Upper lobe of left lung (tissue), 6 donors: ENCODE measurements around the gene CCNQ. TPM values are rescaled to one million over a fixed set of nuclear protein-coding genes. Genes with fewer than 3 reads are reported as not detected.
A peak's percentile ranks its signal among the peaks of the same experiment; 100 is the strongest.

Experiments
- ATAC-seq, 2 donors: fragments of 200-7000 bp; cut with Tn5 transposase; one replicate each; pipeline ENCODE4 v1.9.1; 2022; ENCODE audit warnings: mild to moderate bottlenecking in 2 of 2, moderate library complexity in 2 of 2; ENCODE audit not compliant: low FRiP score in 2 of 2
- DNase-seq, 2 donors: peaks; one replicate each; pipeline ENCODE4 v3.0.0-alpha.2; 2019 to 2020
- H3K27ac ChIP-seq, 4 donors: fragments of 200-600 bp; sonication (generic); one replicate each; pipeline ENCODE4 v1.5.1; 2016 to 2019
- H3K27me3 ChIP-seq, 4 donors: fragments of 200-600 bp; sonication (generic); one replicate each; pipeline ENCODE4 v1.5.1; 2017 to 2019
- H3K36me3 ChIP-seq, 4 donors: fragments of 200-600 bp; sonication (generic); one replicate each; pipeline ENCODE4 v1.5.1; 2016 to 2019
- H3K4me1 ChIP-seq, 4 donors: fragments of 200-600 bp; sonication (generic); one replicate each; pipeline ENCODE4 v1.5.1; 2018 to 2019
- H3K4me3 ChIP-seq, 4 donors: fragments of 200-600 bp; sonication (generic); one replicate each; pipeline ENCODE4 v1.5.1; 2017 to 2019; ENCODE audit warnings: mild to moderate bottlenecking in 2 of 4, moderate library complexity in 1 of 4
- H3K9me3 ChIP-seq, 4 donors: fragments of 200-600 bp; sonication (generic); one replicate each; pipeline ENCODE4 v1.5.1; 2018 to 2019
- CTCF ChIP-seq, 6 experiments: fragments of 450-650 bp in 4 of 6; fragments of 200-600 bp in 2 of 6; sonication (generic) in 2 of 6; IDR thresholded peaks; one replicate each; pipeline ENCODE4 v1.5.1; 2016 to 2019; ENCODE audit warnings: antibody characterized with exemption in 6 of 6
- EP300 ChIP-seq, 4 donors: sonication (generic); formaldehyde crosslinking; IDR thresholded peaks; one replicate each; pipeline ENCODE4 v1.5.1; 2017; ENCODE audit warnings: antibody characterized with exemption in 4 of 4, control low read depth in 2 of 4
- POLR2A ChIP-seq, 4 donors: fragments of 450-650 bp; IDR thresholded peaks; one replicate each; pipeline ENCODE4 v1.5.1; 2016 to 2017; ENCODE audit warnings: antibody characterized with exemption in 4 of 4, mild to moderate bottlenecking in 2 of 4
- POLR2AphosphoS5 ChIP-seq, 2 donors: sonication (generic); formaldehyde crosslinking; IDR thresholded peaks; one replicate each; pipeline ENCODE4 v1.5.1; 2017; ENCODE audit warnings: antibody characterized with exemption in 2 of 2
- WGBS, 2 donors: methylation state at CpG; one replicate each; pipeline ENCODE4 v1.1.5; 2017 to 2018; 5-methylcytosine and 5-hydroxymethylcytosine counted together
- total RNA-seq, 6 donors: library from RNA; depleted of rRNA in 4 of 6; stranded (reverse); fragments of >200 nt in 4 of 6; gene quantifications; one replicate each; pipeline versions ENCODE4 v1.1.0 to v1.2.1, GENCODE V29; 2016 to 2021
- donor health status: DM: no; HTN: no; CAD: no; lungs with moderate emphysema.
- donor health status: DM: no; HTN: yes; CAD: no; lungs with severe emphysema.

Gene CCNQ
- total RNA-seq, 6 donors from 2014 or later: 13.4 to 48.2 (median 24.6) TPM

GRCh38 chrX:153626025-153626633 lies 27.2 kb upstream of the CCNQ start:
- Histone ChIP-seq H3K27me3 (no peaks in the 10 kb centered on the region), H3K36me3 (no peaks in the 10 kb centered on the region), H3K4me1 (no peaks in the 10 kb centered on the region), H3K9me3 (peaks cover 0 to 2% (median 0%) of the 10 kb centered on the region in 4 donors), H3K4me3 (no peak overlapping the region), H3K27ac (no peak overlapping the region)
- TF ChIP-seq POLR2AphosphoS5 (IDR thresholded peaks at IDR 0.05) (no peak), EP300 (IDR thresholded peaks at IDR 0.05) (no peak), POLR2A (IDR thresholded peaks at IDR 0.05) (no peak), CTCF (IDR thresholded peaks at IDR 0.05) (no peak)
- WGBS, 2 donors: 88% methylated on average over 16 of the region's 16 CpGs; no CpG with 5 or more reads in 1 of the 2 donors
- DNase-seq: peak in 1 of 2 donors; percentile 25
- ATAC-seq: no peak

GRCh38 chrX:153625271-153626024 lies 26.5 kb upstream of the CCNQ start:
- H3K4me1 ChIP-seq: no peaks in the 10 kb centered on the region
- H3K27me3 ChIP-seq: no peaks in the 10 kb centered on the region
- no peak overlapping the region for H3K27ac ChIP-seq
- H3K9me3 ChIP-seq: no peaks in the 10 kb centered on the region
- H3K36me3 ChIP-seq: no peaks in the 10 kb centered on the region
- no peak for DNase-seq
- no peak for ATAC-seq
- H3K4me3 ChIP-seq: no peak overlapping the region
- 90 to 100% methylated on average over 1 to 21 of the region's 21 CpGs for WGBS, 2 donors
- no peak for TF ChIP-seq POLR2A (IDR thresholded peaks at IDR 0.05)
- TF ChIP-seq POLR2AphosphoS5 (IDR thresholded peaks at IDR 0.05): no peak
- no peak for TF ChIP-seq EP300 (IDR thresholded peaks at IDR 0.05)
- no peak for TF ChIP-seq CTCF (IDR thresholded peaks at IDR 0.05)

GRCh38 chrX:153624196-153625091 lies 25.5 kb upstream of the CCNQ start:
- no peak for ATAC-seq
- Histone ChIP-seq H3K27me3 (no peaks in the 10 kb centered on the region), H3K27ac (no peak overlapping the region), H3K4me3 (no peak overlapping the region), H3K36me3 (no peaks in the 10 kb centered on the region), H3K9me3 (no peaks in the 10 kb centered on the region), H3K4me1 (no peaks in the 10 kb centered on the region)
- no peak for DNase-seq
- 58 to 84% methylated on average over 3 to 15 of the region's 15 CpGs for WGBS, 2 donors
- TF ChIP-seq POLR2A (IDR thresholded peaks at IDR 0.05): no peak
- TF ChIP-seq CTCF (IDR thresholded peaks at IDR 0.05): no peak
- TF ChIP-seq EP300 (IDR thresholded peaks at IDR 0.05): no peak
- no peak for TF ChIP-seq POLR2AphosphoS5 (IDR thresholded peaks at IDR 0.05)

GRCh38 chrX:153623310-153624029 lies 24.5 kb upstream of the CCNQ start:
- Histone ChIP-seq H3K27ac (no peak overlapping the region), H3K9me3 (no peaks in the 10 kb centered on the region), H3K4me1 (no peaks in the 10 kb centered on the region), H3K27me3 (no peaks in the 10 kb centered on the region), H3K4me3 (no peak overlapping the region), H3K36me3 (no peaks in the 10 kb centered on the region)
- no peak for ATAC-seq
- no peak for DNase-seq
- 76 to 90% methylated on average over 4 to 16 of the region's 16 CpGs for WGBS, 2 donors
- TF ChIP-seq POLR2A (IDR thresholded peaks at IDR 0.05): no peak
